A673 (cell line): ENCODE data around the gene PLD4. TPM values are rescaled to one million over a fixed set of nuclear protein-coding genes. Genes with fewer than 3 reads are reported as not detected.
A peak's percentile ranks its signal among the peaks of the same experiment; 100 is the strongest.

Experiments used
- BruUV-seq: library from RNA; stranded (reverse); fragments of 400-500 nt; replicated peaks from 2 replicates; lab custom pipeline; 2021; lab: Mats Ljungman, UMichigan
- CTCF ChIA-PET: fragments of 300-600 bp; sonication (Branson Sonifier 250); formaldehyde crosslinking; loops from one replicate; lab custom pipeline; 2022; ENCODE audit warnings: antibody characterized with exemption; lab: Charles Lee
- POLR2A ChIA-PET: fragments of 300-600 bp; sonication (Branson Sonifier 250); formaldehyde crosslinking; loops from one replicate; lab custom pipeline; 2022; ENCODE audit warnings: antibody characterized with exemption; ENCODE audit not compliant: low non-redundant PET; lab: Charles Lee
- DNase-seq: peaks from one replicate; pipeline ENCODE4 v3.0.0-alpha.2; 2015; ENCODE audit warnings: low spot score
- H3K27ac ChIP-seq: fragments of 200-600 bp; sonication (generic); 2 replicates; pipeline ENCODE4 v1.5.1; 2016; ENCODE audit warnings: mixed run types, low read depth, mild to moderate bottlenecking, mixed read lengths, antibody characterized with exemption, low read length; ENCODE audit not compliant: poor library complexity, severe bottlenecking
- H3K27me3 ChIP-seq: fragments of 200-600 bp; sonication (generic); replicated peaks from 2 replicates; pipeline ENCODE4 v1.6.1; 2017; ENCODE audit warnings: mixed run types, low read depth, mild to moderate bottlenecking, mixed read lengths, antibody characterized with exemption, low read length; ENCODE audit not compliant: insufficient read depth, poor library complexity
- H3K36me3 ChIP-seq: fragments of 200-600 bp; sonication (generic); 2 replicates; pipeline ENCODE4 v1.6.1; 2016; ENCODE audit warnings: mixed run types, mild to moderate bottlenecking, mixed read lengths, antibody characterized with exemption, low read length; ENCODE audit not compliant: insufficient read depth, poor library complexity, severe bottlenecking
- H3K4me1 ChIP-seq: fragments of 200-600 bp; sonication (generic); 2 replicates; pipeline ENCODE4 v1.6.1; 2017; ENCODE audit warnings: mixed run types, mild to moderate bottlenecking, mixed read lengths, antibody characterized with exemption, low read length; ENCODE audit not compliant: insufficient read depth, poor library complexity, severe bottlenecking
- H3K4me3 ChIP-seq: fragments of 200-600 bp; sonication (generic); 2 replicates; pipeline ENCODE4 v1.5.1; 2016; ENCODE audit warnings: low read depth, mixed run types, mild to moderate bottlenecking, mixed read lengths, low read length; ENCODE audit not compliant: poor library complexity, severe bottlenecking
- H3K9me3 ChIP-seq: fragments of 200-600 bp; sonication (generic); 2 replicates; pipeline ENCODE4 v1.6.1; 2016; ENCODE audit warnings: mixed run types, low read depth, mild to moderate bottlenecking, mixed read lengths, antibody characterized with exemption, low read length; ENCODE audit not compliant: poor library complexity, severe bottlenecking
- CTCF ChIP-seq: fragments of 300-800, 200-600 bp; sonication (generic); conservative IDR thresholded peaks from 2 replicates; pipeline ENCODE4 v1.5.1; 2017; ENCODE audit warnings: low read depth, mild to moderate bottlenecking, antibody characterized with exemption, low read length, moderate library complexity, mixed read lengths
- EZH2 ChIP-seq: fragments of 200-600 bp; sonication (generic); IDR thresholded peaks from 2 replicates; pipeline ENCODE4 v1.6.1; 2017; ENCODE audit warnings: borderline replicate concordance, low read depth, mild to moderate bottlenecking, mixed read lengths, antibody characterized with exemption, low read length; ENCODE audit not compliant: poor library complexity, severe bottlenecking
- intact Hi-C: fragments of 100-400 bp; cut with micrococcal nuclease; formaldehyde crosslinking; loops from one replicate; pipeline ENCODE4 v1.10.0; 2022; ENCODE audit not compliant: unreplicated experiment
- total RNA-seq: library from RNA; stranded (reverse); gene quantifications from 2 replicates; pipeline ENCODE4 v1.2.3, GENCODE V29; 2021

Gene PLD4
- total RNA-seq, 1 experiment from 2014 or later, result not detected

- no peak for TF ChIP-seq EZH2
- TF ChIP-seq CTCF, result no peak
- Histone ChIP-seq H3K4me3 (no peak overlapping the region), H3K27ac (no peak overlapping the region), H3K36me3 (no peaks in the 10 kb centered on the region), H3K4me1 (peaks cover 8% of the 10 kb centered on the region), H3K27me3 (no peaks in the 10 kb centered on the region), H3K9me3 (no peaks in the 10 kb centered on the region)
- CTCF ChIA-PET, result interaction anchor here (0.6 to 1.5 kb wide), 3 partner anchors 10 to 70 kb away, joined by 3 to 13 read pairs (median 4); partner anchors contain the start of gene CLBA1
- intact Hi-C loops, result loop anchor here (1.0 kb wide), 1 partner anchor 70 kb away; no protein-coding TSS in a partner anchor
- BruUV-seq, result no TSS peak
- POLR2A ChIA-PET, result no interaction called here
- DNase-seq, result no peak
These were observed 51.0 kb downstream of the PLD4 start for GRCh38 chr14:104975481-104976197.

GRCh38 chr14:104976198-104977007 lies 51.7 kb downstream of the PLD4 start:
- DNase-seq, result peak; percentile 76
- Histone ChIP-seq H3K27ac (no peak overlapping the region), H3K4me3 (no peak overlapping the region), H3K27me3 (no peaks in the 10 kb centered on the region), H3K9me3 (no peaks in the 10 kb centered on the region), H3K4me1 (peaks cover 8% of the 10 kb centered on the region), H3K36me3 (no peaks in the 10 kb centered on the region)
- intact Hi-C loops, result loop anchor here (1.0 kb wide), 1 partner anchor 69 kb away; no protein-coding TSS in a partner anchor
- ChIA-PET POLR2A (no interaction called here), CTCF (interaction anchor here (0.6 to 1.5 kb wide), 3 partner anchors 9 to 69 kb away, joined by 3 to 13 read pairs (median 4); partner anchors contain the start of gene CLBA1)
- peak; percentile 87 for TF ChIP-seq CTCF
- TF ChIP-seq EZH2, result no peak
- no TSS peak for BruUV-seq

- intact Hi-C loops, result no loop called here
- no peak for DNase-seq
- Histone ChIP-seq H3K9me3 (no peaks in the 10 kb centered on the region), H3K4me1 (peaks cover 8% of the 10 kb centered on the region), H3K36me3 (no peaks in the 10 kb centered on the region), H3K4me3 (peak overlapping the region; percentile 51), H3K27ac (no peak overlapping the region), H3K27me3 (no peaks in the 10 kb centered on the region)
- BruUV-seq, result no TSS peak
- TF ChIP-seq CTCF, result no peak
- TF ChIP-seq EZH2, result no peak
- ChIA-PET CTCF (no interaction called here), POLR2A (no interaction called here)
These were observed 52.5 kb downstream of the PLD4 start for GRCh38 chr14:104977008-104977680.
